ENCODE data around the gene GADD45GIP1.

GADD45GIP1 gene

DNA sequence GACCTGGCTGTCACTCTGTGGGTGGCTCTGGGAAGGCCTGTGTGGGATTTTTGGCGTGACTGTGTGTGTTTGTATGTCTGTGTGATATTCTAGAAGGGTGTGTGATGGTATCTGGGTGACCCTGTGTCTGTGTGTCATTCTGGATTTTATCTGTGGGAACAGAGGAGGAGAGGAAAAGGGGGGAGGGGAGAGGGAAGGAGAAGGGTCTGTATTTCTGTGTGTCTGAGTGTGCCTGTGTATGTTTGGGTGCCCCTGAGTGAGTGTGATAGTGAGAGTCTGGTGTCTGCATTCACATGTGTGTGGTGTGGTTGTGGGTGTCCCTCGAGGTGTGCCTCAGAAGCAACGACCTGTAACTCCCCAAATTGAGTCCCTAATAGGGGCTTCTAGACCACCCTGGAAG, 30.2 kb upstream of the GADD45GIP1 start:
- no peak overlapping the region for H3K4me3 ChIP-seq (ENCODE audit: low read depth, low read length)
- TF ChIP-seq, protein P1, sequence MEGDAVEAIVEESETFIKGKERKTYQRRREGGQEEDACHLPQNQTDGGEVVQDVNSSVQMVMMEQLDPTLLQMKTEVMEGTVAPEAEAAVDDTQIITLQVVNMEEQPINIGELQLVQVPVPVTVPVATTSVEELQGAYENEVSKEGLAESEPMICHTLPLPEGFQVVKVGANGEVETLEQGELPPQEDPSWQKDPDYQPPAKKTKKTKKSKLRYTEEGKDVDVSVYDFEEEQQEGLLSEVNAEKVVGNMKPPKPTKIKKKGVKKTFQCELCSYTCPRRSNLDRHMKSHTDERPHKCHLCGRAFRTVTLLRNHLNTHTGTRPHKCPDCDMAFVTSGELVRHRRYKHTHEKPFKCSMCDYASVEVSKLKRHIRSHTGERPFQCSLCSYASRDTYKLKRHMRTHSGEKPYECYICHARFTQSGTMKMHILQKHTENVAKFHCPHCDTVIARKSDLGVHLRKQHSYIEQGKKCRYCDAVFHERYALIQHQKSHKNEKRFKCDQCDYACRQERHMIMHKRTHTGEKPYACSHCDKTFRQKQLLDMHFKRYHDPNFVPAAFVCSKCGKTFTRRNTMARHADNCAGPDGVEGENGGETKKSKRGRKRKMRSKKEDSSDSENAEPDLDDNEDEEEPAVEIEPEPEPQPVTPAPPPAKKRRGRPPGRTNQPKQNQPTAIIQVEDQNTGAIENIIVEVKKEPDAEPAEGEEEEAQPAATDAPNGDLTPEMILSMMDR (IDR thresholded peaks at IDR 0.05; ENCODE audit: borderline replicate concordance, insufficient read depth, low read depth, low read length) = no peak

DNA sequence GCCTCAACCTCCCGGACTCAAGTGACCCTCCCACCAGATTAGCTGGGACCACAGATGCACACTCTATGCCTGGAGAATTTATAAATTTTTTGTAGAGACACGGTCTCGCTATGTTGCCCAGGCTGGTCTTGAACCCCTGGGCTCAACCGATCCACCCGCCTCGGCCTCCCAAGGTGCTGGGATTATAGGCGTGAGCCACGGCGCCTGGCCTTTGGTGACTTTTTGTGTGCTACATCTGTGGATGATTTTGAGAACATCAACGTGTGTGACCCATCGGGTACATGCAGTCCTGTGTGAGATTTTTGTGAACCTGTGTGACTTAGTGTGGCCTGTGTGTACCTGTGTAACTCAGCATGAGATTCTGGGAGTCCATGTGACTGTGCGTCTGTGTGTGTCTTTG, 29.7 kb upstream of the GADD45GIP1 start:
- no peak overlapping the region for H3K4me3 ChIP-seq (ENCODE audit: low read depth, low read length)
- TF ChIP-seq, protein P1 (IDR thresholded peaks at IDR 0.05; ENCODE audit: borderline replicate concordance, insufficient read depth, low read depth, low read length) = no peak

DNA sequence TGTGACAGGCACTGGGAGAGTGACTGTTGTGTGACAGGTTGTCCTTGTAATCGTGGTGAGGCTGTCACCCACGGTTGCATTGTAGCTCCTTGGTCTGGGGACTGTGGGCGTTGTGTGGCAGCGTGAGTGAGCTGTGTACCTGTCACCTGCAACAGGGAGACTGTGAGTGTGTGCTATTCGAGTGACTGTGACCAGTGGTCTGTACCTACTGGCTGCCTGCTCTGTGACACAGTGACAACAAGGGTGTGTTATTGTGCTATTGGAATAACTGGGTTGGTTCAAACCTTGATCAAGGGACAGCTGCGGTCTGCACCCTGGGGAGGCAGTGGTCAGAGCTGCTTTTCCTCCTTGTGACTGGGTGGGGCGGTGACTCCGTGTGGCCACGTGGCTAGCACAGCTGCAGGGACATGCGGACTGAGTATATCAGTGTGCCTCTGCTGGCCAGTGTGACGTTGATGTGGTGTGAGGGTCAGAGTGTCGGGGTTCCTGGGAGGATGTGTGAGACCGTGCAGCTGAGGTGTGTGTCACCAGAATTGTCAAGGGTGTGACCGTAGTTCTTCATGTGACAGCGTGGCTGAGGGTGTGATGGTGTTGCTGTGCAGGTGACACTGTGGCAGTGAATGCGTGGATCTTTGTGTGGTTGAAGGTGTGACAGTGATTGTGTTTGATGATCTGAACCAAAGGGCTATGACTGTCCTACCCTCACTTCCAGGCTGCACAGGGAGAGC, 28.2 kb upstream of the GADD45GIP1 start:
- no peak overlapping the region for H3K4me3 ChIP-seq (ENCODE audit: low read depth, low read length)
- TF ChIP-seq, protein P1 (IDR thresholded peaks at IDR 0.05; ENCODE audit: borderline replicate concordance, insufficient read depth, low read depth, low read length) = no peak

DNA sequence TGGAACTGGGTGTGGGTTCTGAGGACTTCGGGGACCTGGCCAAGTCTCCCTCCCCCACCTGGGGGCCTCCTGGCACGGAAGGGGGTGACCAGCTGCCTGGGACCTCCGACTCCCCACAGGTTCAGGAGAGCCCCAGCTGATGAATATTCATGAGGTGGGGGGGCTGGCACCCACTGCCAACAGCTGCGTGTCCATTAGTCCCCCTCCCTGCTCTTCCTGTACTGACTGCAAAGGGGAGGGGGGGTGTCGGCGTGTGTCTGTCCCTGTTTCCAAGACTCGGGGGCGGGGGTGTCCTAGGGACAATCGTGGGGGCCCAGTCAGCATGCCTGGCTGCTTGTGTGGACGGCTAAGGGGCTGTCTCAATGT, 27.6 kb upstream of the GADD45GIP1 start:
- TF ChIP-seq, protein P1 (IDR thresholded peaks at IDR 0.05; ENCODE audit: borderline replicate concordance, insufficient read depth, low read depth, low read length) = no peak
- H3K4me3 ChIP-seq (ENCODE audit: low read depth, low read length) = no peak overlapping the region

DNA sequence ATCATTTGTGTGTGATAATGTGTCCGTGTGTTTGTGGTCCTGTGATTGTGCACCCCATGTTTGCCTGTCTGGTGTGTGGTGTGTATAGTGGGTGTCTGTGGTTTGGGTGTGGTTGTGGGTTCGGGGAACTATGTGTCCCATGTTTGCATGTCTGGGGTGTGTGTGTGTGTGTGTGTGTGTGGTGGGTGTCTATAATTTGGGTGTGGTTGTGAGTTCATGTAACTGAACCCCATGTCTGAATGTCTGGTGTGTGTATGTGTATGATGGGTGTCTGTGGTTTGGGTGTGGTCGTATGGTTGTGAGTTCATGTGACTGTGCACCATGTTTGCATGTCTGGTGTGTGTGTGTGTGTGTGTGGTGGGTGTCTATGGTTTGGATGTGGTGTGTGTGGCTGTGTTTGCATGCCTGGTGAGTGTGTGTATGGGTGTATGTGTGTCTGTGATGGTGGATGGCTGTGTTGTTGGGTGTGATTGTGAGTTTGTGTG, 27.2 kb upstream of the GADD45GIP1 start:
- TF ChIP-seq, protein P1 (IDR thresholded peaks at IDR 0.05; ENCODE audit: borderline replicate concordance, insufficient read depth, low read depth, low read length) = no peak
- H3K4me3 ChIP-seq (ENCODE audit: low read depth, low read length) = no peak overlapping the region

DNA sequence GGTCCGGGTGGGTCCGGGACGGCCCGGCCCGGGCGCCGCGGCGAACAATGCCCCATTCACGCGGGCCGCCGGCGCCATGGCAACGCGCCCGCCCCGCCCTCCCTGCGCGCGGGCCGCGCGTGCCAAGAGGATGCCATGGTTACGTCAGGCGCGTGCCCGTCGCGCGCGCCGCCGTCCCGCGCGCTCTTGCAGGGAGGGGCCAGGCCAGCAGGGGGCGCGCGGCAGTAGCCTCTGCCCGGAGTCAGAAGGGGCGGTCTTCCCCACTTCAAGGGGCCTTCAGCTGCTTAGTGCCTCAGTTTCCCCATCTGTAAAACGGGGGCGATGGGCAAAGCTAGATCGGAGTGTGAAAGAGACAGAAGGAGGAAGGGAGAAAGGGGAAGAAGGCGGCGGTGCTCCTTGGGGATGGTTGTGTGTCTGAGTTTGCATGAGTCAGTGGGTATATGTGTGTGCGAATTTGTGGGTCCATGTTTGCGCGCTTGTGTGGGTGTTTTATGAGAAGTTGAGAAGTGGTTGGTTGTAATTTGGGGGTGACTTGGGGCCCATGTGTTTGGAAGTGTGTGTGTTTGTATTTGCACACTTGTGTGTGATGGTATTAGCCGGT, 26.6 kb upstream of the GADD45GIP1 start:
- no peak overlapping the region for H3K4me3 ChIP-seq (ENCODE audit: low read depth, low read length)
- TF ChIP-seq, protein P1 (IDR thresholded peaks at IDR 0.05; ENCODE audit: borderline replicate concordance, insufficient read depth, low read depth, low read length) = peak; percentile 89

DNA sequence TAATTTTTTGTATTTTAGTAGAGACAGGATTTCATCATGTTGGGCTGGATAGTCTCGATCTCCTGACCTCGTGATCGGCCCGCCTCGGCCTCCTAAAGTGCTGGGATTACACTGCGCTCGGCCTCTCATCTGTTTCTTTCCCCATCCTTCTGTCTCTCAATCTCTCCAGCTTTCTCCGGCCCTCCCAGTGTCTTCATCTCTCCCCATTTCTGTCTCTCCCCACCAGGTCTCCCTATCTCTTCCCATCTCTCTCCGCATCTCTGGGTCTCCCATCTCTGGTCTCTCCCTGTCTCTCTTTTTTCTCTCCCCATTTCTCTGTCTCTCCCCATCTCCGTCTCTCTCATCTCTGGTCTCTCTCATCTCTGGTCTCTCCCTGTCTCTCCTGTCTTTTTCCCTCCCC, 26.1 kb upstream of the GADD45GIP1 start:
- TF ChIP-seq, protein P1 (IDR thresholded peaks at IDR 0.05; ENCODE audit: borderline replicate concordance, insufficient read depth, low read depth, low read length) = no peak
- H3K4me3 ChIP-seq (ENCODE audit: low read depth, low read length) = no peak overlapping the region

Measured in GM12875 (cell line).